CD4-positive, alpha-beta T cell treated with Interferon alpha-2 for 1 hour (primary cell): Measurements from ENCODE around the gene PTPN20.

Experiments used
- DNase-seq, 2 donors: peaks; one replicate each; pipeline ENCODE4 v3.0.0-alpha.2; 2020 to 2022

Gene PTPN20

DNA sequence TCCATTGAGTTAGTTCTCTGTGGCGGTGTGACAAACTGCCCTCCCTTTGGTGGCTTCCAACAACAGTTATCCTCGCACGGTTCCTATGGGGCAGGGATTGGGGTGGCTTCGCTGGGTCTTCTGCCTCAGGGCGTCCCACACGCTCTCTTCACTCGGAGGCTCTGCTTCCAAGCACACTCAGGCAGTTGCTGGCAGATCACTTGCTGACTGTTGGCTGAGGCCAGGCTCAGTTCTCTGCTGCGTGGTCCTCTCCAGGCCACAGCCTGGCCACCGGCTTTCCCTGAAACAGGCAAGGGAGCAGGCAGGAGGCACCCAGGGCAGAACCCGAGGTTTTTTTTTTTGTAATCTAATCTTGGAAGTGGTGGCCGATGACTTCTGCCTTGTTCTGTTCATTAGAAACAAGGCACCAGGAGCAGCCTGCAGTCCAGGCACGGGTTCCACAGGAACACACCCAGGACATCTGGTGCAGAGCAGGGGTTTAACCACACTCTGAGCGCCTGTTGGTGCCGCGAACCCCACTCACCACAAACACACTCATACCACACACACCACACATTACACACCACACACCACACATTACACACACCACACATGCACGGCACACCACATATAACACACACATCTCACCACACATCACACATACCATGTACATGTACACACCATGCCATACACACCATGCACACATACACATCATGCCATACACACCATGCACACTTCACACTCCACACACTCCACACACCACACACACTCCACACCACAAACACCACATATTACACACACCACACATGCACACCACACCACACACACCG lies 112.2 kb downstream of the PTPN20 start:
- no peak for DNase-seq

- DNase-seq: no peak
These were observed 112.8 kb downstream of the PTPN20 start for GRCh38 chr10:47024046-47024322.

GRCh38 chr10:47024399-47025252 lies 113.4 kb downstream of the PTPN20 start:
- peak; percentile 55 to 71 for DNase-seq

DNA sequence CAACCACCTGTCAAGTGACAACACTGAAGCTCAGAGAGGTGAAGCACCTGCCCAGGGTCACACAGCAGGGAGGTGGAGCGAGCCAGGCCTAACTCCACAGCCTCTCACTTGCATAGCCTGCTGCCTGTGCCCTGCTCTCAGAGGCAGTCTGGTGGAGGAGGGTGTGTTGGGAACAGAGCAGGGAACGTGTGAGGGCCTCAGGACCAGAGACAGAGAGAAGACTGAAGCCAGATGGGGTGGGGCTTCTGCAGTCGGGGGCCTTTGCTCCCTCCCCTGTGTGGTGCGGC lies 114.0 kb downstream of the PTPN20 start:
- DNase-seq: no peak

- DNase-seq: no peak
These were observed 114.5 kb downstream of the PTPN20 start for GRCh38 chr10:47025540-47026300.

DNA sequence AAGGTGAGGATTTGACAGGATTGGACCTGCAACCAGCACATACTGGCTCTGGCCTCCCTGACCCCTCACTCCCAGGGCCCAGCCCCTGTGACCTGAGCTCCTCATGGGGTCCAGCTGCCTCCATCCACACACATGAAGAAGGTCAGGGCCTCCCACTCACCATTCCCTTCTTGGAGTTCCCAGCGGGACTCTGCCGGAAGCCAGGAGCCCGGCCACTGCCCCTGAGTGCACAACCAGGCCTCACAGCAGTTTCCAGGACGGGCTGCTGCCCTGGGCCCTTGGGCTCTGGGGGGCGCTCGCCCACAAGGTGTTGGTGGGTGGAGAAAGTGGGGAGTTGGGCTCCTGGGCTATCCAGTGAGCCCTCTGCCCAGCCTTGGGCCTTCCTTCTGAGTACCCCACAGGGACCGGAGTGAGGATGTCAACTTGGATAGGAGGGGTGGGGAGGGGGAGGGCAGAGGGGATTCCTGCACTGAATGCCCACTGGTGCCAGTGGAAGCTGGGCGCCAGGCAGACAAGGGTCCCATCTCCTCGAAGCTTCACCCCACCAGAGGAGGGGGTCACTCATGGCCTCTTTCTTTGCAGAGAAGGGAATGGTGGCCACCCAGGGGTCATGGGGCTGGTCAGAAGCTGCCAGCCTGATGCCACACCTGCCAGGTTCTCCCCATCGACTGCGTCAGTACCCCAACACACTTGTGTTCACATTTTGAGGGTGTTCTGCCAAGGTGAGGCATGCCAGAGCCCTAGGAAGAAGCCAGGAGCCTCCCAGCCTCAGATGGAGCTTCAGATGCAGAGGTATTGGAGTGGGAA lies 115.3 kb downstream of the PTPN20 start:
- no peak for DNase-seq

DNA sequence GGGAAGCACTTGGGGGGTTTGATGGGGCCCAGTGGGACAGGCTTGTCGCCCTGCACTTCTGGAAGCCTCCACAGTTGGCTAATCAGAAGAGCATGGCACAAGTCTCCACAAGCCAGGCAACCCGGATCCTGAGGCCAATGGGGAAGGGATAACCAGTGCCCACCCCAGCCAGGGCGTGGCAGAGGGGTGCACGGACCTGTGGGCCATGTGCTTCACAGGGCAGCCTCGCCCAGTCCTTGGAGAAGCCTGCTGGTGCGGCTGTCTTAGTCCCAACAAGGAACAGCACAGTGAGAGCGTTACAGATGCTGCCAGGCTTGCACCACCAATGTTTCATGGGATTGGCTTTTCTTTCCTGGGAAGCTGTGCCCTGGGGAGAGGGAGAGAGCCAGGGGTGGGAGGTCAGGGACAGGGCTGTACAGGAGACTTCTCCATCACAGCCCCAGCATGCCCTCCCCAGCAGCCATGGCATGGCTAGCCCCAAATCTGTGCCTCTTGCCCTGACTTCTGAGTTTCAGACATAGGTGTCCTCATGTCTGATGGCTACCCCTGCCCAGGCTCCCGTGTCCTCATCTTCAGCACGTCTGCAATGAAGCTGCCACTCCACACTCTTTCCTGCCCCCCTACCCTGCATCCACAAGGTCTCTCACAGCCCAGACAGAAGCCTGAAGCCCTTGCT lies 116.0 kb downstream of the PTPN20 start:
- DNase-seq: no peak

GRCh38 chr10:47027784-47028260 lies 116.6 kb downstream of the PTPN20 start:
- no peak for DNase-seq

DNA sequence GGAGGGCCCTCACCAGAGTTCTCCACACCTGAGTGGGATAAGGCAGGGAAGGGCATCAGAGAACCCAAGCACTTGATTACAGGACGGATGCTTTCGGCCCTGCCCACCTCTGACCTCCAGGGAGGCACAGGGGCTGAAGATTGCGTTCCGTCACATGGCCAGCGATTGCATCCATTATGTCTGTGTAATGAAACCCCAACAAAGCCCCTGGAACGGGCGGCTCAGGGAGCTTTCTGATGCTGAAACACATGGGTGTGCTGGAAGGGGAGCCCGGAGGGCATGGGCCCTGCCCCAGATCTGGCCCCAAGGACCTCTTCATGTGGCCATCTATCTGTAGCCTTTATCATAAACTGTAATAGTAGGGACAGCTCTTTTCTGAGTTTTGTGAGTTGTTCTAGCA lies 117.2 kb downstream of the PTPN20 start:
- no peak for DNase-seq

GRCh38 chr10:47029181-47030009 lies 118.2 kb downstream of the PTPN20 start:
- no peak for DNase-seq

- DNase-seq: no peak
These were observed 119.0 kb downstream of the PTPN20 start for GRCh38 chr10:47030191-47030703.

DNA sequence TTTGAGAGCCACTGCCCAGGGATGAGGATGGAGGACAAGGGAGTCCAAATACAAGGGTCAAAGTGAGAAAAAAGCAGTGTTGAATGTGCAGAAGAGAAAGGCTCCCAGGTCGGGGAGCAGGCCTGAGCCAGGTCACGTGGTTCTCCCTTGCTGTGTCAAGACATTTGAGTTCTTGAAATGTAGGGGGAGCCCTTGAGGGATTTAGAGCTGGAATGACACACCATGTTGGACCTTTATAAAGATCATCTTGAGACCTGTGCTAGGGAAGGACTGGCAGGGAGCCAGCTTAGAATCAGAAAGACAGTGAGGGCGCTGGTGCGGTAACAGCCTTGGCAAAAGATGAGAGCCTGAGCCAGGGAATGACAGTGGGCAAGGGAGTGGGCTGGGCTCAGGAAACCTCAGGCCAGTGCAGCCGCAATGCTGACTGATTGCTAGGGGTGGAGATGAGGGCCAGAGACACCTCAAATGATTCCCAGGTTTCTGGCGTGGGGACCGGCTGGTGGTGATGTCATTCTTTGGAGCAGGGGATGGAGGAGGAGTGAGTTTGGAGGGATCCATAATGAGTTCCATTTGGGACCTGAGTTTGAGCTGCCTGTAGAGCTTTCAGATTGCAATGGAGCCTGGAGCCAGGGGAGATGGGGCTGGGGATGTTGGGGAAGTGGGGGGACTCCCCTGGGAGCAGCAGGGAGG lies 120.1 kb downstream of the PTPN20 start:
- DNase-seq: no peak

DNA sequence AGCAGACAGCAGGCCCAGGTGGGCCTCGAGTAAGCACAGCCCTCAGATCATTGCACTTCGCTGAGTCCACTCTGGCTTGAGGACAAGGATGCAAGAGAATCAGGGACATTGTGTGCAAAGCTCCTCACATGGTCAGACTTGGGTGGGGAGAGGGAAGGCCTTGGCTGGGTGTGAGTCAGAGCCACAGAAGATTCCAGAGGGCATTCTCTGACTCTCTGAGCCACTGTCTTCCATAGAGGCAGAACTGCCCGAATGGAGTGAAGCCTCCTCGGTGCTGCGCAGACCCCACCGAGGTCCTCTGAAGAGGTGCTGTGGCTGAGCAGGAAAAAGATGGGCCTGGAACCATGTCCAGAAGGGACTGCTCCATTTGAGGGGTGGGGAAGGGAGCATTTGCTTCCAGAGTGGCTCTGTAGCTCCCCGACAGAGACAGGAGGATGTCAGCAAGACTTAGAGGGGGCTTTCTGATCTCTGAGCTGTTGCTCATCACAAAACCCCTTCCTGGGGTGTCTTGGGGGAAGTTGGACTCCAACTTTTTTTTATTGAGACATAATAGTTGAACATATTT lies 120.8 kb downstream of the PTPN20 start:
- DNase-seq: no peak

GRCh38 chr10:47033081-47033480 lies 121.9 kb downstream of the PTPN20 start:
- no peak for DNase-seq

DNA sequence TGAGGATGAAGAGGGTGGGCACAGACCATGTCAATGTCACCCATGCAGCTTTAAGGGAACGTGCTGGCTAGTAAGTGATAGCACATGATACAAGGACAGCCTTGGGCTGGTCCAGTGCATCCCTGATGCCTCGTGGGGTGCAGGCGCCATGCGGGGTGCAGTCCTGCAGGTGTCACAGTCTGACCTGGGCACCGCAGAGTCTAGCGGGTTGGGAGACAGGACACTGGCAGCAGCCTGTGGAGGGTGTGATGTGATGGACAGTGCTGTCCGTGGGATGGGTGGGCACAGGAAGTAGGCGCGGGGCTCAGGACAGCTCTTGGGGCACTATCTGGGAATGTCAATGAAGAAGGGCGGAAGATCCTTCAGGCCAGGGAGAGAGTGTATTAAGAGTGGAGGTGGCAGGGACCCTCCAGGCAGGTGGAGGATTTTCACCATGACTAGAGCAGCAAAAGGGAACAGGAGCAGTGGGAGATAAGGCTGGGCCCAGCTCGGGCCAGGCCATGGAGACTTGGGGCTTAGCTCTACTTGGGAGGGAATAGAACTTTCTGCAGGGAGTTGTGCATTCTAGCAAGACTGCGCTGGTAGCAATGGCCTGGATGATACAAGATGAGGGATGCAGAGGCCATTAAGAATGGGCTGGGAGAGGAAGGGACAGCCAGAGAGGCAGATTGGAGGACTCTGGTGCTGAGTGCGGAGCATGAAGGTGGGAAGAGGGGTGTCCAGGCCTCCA lies 122.5 kb downstream of the PTPN20 start:
- no peak for DNase-seq

GRCh38 chr10:47034441-47035051 lies 123.3 kb downstream of the PTPN20 start:
- no peak for DNase-seq

DNA sequence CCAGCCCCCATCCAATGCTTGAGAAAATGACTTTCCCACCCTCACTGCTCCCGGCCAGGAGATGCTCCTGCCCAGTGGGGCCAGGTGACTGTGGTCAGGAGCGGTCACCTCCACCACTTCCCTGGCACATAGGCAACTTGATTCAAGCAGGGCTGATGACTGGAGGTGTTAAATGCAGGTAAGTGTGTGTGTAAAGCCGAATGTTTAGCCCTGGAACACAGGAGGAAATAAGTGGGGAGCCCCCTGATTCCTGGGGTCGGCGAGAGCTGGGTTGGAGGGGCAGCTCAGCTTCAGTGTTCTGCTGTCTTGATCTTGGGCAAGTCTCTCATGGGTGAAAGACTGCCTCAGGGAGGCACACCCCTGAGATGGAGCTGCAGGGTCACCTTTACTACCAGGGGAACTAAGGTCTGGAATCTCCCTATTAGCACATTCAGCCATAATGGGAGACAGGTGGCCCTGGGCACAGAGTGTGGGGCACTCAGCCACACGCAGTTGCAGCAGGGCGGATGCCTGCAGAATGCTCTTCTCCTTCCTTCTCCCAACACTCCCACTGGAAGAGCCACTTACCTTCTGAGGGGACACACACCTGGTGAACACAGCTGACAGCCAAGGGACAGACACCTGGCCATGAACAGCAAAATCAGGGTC lies 124.1 kb downstream of the PTPN20 start:
- DNase-seq: no peak

GRCh38 chr10:47035819-47036337 lies 124.7 kb downstream of the PTPN20 start:
- no peak for DNase-seq
